GM12864 (cell line): ENCODE data around the gene HES1.
A peak's percentile ranks its signal among the peaks of the same experiment; 100 is the strongest.
"Not testable (repeated sequence)": the region's sequence is repeated elsewhere in the genome, so short reads cannot be mapped to it uniquely, and the experiment has no call there.

Experiments used
- DNase-seq: peaks from one replicate; pipeline ENCODE4 v3.0.0-alpha.2; 2011; ENCODE audit warnings: low read depth
- H3K4me3 ChIP-seq: 2 replicates; pipeline ENCODE4 v1.5.1; 2011; ENCODE audit warnings: mild to moderate bottlenecking, low read depth, low read length, control low read depth
- TF ChIP-seq, protein P1 (sequence below): IDR thresholded peaks from 2 replicates; pipeline ENCODE4 v1.5.1; 2011; ENCODE audit warnings: low read depth, mild to moderate bottlenecking, moderate library complexity, low read length, control low read depth, inconsistent platforms; ENCODE audit errors: missing control alignments

The HES1 gene

DNA sequence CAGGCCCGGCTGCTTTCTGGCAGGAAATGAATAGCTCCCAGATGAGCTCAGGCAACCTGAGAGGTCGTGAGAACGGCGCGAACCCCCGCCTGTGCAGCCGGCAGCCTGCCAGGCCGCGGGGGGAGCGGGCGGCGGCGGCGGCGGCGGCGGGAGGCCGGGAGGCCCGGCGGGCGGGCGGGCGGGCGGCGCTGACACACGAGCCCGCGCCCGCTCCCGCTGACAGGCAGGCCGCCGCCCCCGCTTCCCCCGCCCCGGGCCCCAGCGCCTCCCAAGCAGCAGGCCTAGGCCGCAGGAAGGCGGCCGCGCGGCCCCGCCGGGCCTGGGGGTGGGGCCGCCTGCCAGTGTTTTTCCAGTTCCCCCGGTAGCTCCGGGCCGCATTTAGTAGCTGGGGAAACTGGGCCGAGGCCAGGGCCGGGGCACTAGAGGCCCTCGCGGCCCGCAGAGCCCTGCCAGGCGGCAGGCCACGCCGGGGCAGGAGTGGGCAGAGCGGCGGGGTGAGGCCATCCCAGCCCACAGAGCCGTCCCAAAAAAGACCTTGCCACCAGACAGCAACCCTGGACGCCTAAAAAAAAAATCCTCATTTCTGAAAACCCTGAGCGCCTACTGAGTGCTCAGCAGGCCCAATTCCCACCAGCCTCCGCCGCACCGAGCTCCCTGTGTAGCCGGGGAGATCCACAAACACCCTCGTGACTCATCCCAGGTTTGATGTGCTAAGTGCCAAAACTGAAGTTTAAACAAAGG, 5.6 kb downstream of the HES1 start:
- TF ChIP-seq, protein P1, sequence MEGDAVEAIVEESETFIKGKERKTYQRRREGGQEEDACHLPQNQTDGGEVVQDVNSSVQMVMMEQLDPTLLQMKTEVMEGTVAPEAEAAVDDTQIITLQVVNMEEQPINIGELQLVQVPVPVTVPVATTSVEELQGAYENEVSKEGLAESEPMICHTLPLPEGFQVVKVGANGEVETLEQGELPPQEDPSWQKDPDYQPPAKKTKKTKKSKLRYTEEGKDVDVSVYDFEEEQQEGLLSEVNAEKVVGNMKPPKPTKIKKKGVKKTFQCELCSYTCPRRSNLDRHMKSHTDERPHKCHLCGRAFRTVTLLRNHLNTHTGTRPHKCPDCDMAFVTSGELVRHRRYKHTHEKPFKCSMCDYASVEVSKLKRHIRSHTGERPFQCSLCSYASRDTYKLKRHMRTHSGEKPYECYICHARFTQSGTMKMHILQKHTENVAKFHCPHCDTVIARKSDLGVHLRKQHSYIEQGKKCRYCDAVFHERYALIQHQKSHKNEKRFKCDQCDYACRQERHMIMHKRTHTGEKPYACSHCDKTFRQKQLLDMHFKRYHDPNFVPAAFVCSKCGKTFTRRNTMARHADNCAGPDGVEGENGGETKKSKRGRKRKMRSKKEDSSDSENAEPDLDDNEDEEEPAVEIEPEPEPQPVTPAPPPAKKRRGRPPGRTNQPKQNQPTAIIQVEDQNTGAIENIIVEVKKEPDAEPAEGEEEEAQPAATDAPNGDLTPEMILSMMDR, result no peak
- no peak for DNase-seq
- peak overlapping the region; percentile 51 for H3K4me3 ChIP-seq

DNA sequence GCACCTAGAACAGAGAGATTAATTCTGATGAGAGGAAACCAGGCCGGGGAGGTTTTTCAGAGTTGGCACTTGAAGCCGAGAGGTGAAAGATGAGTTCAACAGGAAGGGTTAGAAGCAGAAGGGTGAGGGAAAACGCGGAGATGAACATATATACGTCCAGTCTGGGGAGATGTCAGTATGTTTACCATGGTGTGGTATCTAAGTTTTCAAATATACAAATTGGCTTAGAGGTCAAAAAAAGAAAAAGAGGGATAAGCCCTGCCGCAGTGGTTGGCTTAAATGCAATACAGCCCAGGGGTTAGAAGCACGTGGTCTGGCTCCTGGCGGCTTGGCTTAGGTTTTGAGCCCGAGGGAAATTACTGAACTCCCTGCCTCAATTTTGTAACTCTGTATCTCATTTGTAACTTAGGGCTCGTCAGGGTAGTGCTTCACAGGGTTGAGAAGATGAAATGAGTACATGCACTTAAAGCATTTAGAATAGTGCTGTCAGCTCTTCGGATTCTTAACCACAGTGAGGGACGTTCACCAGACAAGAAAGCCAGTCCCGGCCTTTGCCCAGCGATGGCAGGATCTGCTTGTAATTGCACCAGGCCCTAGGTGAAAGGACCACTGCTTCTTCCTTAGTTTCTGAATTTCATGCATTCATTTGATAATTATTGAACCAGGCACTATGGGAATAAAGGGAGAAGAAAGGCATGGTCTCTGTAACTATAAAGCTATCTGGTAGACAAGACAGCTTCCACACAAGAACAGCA, 6.4 kb downstream of the HES1 start:
- DNase-seq, result no peak
- H3K4me3 ChIP-seq, result no peak overlapping the region; the same call in 1 of the 2 replicates
- TF ChIP-seq, protein P1, result no peak

DNA sequence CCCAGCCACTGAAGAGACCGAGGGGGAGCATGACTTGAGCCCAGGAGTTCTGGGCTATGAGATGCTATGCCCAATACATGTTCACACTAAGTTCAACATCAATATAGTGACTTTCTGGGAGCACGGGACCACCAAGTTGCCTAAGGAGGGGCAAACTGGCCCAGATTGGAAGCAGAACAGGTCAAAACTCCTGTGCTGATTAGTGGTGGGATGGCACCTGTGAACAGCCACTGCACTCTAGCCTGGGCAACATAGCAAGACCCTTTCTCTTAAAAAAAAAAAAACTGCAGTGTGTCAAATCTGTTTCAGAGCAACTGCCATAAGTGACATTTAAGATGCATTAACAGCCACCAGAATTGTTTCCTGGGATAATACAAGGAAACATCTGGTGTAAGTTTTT, 9.8 kb downstream of the HES1 start:
- H3K4me3 ChIP-seq, result no peak overlapping the region
- TF ChIP-seq, protein P1, result no peak
- no peak for DNase-seq

DNA sequence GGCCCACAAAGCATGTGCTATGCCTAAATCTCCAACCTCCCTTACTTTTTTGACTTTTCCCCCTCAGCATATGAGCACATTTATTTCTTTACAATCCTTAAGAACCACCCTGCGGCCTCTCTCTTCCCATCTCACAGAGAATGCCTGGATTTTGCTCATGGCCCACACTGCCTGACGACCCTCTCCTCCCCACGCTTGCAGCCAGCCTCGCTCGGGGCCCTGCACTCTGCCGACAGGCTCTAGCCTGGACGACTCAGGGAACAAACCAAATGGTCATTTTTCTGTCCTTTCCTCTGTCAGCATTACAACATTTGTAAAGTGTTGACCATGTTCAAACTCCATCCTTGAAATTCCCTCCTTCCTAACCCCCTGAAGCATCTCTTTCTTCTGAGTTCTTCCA, 11.7 kb downstream of the HES1 start:
- TF ChIP-seq, protein P1, result no peak
- no peak for DNase-seq
- H3K4me3 ChIP-seq, result no peak overlapping the region

DNA sequence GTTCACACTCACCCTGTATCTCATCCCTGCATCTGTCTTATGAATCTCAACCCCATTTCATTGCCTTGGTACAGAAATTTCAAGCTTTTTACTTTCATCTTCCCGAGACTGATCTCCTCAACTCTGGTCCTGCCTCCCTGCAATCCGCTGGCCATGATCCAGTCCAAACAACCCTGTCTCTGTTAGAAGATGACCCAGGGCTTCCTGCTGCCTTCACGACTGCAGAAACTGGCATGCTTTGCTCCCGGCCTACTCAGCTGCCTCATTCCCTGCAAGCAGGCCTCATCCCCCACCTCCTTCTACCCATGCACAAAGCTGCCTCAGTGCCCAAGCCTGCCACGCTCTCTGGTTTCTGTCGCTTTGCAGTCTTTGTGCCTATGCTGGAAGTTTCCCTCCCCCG, 12.4 kb downstream of the HES1 start:
- no peak overlapping the region for H3K4me3 ChIP-seq
- TF ChIP-seq, protein P1, result no peak
- no peak for DNase-seq

DNA sequence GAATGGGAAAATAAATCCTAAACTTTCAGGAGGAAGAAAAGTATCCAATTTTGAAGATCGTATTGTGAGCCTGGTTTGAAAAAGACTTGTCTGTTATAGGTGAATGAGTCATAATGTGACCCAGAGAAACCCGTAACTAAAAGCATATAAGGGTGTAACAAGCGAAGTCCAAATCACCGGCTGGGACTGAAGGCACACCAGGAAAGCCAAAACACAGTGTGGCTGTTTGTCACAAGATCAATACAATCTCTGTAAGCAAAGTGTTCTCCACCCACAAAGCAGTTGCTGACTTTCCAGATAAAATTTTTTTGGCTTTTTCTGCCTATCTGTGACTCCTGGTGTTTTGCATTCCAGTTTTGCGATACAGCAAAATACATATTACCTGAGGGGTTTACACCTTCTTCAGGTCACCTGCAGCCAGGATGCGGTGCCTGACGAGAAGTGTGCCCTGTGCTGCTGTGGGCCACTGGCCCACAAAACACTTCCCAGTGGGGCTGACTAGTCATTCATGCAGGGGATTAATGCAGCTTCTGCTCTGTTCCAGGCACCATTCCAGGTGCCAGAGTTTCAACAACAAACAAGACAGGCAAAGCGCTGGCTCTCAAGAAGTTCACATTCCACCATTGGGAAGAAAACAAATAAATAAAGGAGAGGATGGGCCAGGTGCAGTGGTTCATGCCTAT, 14.4 kb downstream of the HES1 start:
- no peak overlapping the region for H3K4me3 ChIP-seq
- TF ChIP-seq, protein P1, result no peak
- DNase-seq, result no peak

DNA sequence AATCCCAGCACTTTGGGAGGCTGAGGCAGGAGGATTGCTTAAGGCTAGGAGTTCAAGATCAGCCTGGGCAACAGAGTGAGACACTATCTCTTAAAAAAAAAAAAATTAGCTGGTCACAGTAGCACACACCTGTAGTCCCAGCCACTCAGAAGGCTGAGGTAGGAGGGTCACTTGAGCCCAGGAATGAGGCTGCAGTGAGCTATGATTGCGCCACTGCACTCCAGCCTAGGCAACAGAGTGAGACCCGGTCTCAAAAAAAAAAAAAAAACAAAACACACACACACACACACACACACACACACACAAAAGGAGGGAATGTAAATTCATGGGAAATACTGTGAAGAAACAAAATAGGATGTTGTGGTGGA, 15.0 kb downstream of the HES1 start:
- H3K4me3 ChIP-seq, DNase-seq: not testable (repeated sequence)
